Right kidney (tissue), 1 donor: Measurements from ENCODE around the gene OBSCN.
A peak's percentile ranks its signal among the peaks of the same experiment; 100 is the strongest.

ENCODE experiments used
- DNase-seq: peaks from one replicate; pipeline ENCODE4 v3.0.0-alpha.2; 2016

OBSCN gene

GRCh38 chr1:228368801-228369607, 161.2 kb downstream of the OBSCN start:
- DNase-seq, result no peak

DNA sequence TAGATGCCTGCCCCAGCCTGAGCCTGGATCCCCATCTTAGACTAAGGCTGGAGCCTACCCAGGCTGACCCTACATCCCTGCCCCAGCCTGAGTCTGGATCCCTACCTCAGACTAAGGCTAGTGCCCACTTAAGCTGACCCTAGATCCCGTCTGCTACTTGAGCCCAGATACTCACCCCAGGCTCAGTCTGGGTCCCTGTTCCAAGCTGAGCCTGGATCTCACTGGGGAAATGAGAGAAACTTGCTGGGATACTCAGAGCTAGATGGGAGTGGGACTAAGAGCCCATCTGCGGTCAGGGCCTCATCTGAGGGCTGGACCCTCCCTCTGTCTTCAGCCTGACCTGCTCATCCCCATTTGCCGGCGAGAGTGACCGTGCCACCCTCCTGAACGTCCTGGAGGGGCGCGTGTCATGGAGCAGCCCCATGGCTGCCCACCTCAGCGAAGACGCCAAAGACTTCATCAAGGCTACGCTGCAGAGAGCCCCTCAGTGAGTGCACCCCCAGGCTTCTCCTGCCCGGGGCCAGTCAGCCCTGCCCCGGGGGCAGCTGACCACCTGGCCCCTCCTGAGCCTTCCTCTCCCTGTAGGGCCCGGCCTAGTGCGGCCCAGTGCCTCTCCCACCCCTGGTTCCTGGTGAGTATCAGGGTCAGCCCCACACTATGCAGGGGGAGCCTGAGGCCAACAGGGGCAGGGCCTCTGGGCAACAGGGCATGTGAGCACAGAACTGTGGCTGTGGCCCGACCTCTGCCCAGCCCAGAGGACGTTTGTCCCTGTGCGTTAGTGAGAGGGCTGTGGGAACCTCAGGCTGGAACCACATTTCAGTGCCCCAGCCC, 162.0 kb downstream of the OBSCN start:
- DNase-seq, result no peak

DNA sequence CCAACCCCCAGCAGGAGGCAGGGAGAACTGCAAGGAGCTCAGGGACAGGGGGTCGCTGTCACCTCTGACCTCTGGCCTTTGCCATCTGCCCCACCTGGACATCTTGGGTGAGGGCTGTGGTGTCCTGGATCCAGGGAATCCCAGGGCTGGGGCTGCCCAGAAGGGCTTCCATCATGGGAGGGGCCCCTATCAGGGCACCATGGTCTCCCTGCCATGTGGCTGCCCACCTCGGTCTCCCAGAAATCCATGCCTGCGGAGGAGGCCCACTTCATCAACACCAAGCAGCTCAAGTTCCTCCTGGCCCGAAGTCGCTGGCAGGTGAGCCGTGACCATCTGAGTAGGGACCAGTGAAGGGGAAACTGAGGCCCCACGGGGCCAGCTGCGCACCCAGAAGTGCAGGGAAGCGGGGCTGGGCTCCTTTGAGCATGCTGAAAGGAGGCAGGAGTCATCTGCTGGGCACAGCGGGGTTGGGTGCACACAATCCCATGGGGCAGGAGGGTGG, 162.6 kb downstream of the OBSCN start:
- DNase-seq, result no peak

DNA sequence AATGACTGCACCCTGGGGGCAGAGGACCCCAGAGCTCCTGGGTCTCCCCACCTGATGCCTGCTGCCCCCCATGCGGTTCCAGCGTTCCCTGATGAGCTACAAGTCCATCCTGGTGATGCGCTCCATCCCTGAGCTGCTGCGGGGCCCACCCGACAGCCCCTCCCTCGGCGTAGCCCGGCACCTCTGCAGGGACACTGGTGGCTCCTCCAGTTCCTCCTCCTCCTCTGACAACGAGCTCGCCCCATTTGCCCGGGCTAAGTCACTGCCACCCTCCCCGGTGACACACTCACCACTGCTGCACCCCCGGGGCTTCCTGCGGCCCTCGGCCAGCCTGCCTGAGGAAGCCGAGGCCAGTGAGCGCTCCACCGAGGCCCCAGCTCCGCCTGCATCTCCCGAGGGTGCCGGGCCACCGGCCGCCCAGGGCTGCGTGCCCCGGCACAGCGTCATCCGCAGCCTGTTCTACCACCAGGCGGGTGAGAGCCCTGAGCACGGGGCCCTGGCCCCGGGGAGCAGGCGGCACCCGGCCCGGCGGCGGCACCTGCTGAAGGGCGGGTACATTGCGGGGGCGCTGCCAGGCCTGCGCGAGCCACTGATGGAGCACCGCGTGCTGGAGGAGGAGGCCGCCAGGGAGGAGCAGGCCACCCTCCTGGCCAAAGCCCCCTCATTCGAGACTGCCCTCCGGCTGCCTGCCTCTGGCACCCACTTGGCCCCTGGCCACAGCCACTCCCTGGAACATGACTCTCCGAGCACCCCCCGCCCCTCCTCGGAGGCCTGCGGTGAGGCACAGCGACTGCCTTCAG, 163.3 kb downstream of the OBSCN start:
- no peak for DNase-seq

- DNase-seq, result no peak
These were observed 163.9 kb downstream of the OBSCN start for GRCh38 chr1:228371741-228372182.

DNA sequence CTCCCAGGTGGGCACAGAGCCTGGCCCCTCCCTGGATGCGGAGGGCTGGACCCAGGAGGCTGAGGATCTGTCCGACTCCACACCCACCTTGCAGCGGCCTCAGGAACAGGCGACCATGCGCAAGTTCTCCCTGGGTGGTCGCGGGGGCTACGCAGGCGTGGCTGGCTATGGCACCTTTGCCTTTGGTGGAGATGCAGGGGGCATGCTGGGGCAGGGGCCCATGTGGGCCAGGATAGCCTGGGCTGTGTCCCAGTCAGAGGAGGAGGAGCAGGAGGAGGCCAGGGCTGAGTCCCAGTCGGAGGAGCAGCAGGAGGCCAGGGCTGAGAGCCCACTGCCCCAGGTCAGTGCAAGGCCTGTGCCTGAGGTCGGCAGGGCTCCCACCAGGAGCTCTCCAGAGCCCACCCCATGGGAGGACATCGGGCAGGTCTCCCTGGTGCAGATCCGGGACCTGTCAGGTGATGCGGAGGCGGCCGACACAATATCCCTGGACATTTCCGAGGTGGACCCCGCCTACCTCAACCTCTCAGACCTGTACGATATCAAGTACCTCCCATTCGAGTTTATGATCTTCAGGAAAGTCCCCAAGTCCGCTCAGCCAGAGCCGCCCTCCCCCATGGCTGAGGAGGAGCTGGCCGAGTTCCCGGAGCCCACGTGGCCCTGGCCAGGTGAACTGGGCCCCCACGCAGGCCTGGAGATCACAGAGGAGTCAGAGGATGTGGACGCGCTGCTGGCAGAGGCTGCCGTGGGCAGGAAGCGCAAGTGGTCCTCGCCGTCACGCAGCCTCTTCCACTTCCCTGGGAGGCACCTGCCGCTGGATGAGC, 164.5 kb downstream of the OBSCN start:
- peak; percentile 58 for DNase-seq

DNA sequence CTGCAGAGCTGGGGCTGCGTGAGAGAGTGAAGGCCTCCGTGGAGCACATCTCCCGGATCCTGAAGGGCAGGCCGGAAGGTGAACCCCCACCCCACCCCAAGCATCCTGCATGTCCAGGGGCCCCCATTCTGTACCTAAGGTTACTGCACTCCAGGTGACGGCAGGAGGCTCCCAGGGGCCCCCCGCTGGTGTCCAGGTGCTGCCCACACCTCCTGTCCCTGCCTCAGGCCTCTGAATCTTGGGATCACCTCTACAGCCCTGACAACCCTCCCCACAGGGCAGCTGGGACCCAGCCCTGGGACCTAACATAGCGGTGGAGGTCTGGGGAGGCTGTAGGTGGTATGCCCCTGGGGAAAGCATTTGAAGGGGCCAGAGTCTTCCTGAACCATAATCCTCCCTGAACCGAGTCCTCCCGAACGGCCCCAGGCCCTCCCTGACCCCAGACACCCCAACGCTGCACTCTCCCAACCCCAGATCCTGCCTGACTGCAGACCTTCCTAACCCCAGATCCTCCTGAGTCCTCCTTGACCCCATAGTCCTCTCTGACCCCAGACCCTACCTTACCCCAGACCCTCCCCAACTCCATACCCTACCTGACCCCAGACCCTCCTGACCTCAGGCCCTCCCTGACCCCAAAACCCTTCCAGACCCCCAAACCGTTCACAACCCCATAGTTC, 165.3 kb downstream of the OBSCN start:
- no peak for DNase-seq

DNA sequence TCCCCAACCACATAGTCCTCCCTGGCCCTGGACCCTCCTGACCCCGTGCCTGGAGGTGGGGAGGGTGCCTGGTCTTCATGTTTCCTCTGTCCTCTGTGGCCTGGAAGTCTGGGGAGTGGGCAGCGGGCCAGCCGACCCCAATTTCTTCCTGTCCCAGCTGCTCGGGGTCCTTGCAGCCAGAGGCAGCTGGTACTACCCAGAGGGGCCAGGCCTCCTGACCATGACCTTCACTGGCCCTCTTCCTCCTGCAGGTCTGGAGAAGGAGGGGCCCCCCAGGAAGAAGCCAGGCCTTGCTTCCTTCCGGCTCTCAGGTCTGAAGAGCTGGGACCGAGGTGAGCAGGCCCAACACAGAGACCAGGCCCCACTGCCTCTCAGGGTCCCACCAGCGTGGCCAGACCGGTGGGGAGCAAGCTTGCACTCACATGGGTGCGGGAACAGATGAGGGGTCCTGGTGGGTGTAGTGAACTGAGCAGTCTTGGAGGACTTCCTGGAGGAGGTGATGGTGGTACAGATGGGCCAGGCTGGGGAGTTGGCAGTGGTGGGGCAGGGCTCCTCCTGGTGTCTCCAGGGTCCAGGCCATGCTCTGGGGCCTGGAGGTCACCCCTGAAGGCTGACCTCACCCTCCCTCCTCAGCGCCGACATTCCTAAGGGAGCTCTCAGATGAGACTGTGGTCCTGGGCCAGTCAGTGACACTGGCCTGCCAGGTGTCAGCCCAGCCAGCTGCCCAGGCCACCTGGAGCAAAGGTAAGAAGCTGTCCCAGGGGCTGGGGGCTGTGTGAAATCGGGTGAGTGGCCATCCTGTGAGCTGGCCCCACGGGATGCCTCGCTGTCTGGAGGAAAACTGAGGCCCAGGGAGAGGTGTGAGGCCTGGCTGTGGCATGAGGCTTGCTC, 166.1 kb downstream of the OBSCN start:
- no peak for DNase-seq

- DNase-seq, result no peak
These were observed 167.1 kb downstream of the OBSCN start for GRCh38 chr1:228374711-228375577.

GRCh38 chr1:228375578-228376261, 167.9 kb downstream of the OBSCN start:
- DNase-seq, result no peak

DNA sequence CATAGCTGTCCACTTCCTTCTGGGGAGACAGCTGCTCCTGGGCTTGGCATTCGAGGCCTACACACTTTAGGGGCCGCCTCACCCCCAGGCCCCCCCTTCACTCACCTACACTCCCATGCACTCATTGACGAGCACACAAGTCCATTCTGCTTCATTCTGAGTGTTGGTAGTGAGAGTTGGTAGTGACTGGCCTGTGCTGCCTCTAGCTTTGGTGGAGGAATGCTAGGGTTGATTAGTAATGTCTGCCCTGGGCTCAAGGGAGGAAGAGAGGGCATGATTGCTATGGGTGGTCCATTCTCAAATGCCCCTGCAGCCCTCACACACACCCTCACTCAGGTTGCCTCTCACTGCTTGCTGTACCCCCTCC, 168.4 kb downstream of the OBSCN start:
- no peak for DNase-seq

GRCh38 chr1:228376651-228377631, 169.1 kb downstream of the OBSCN start:
- DNase-seq, result no peak

- no peak for DNase-seq
These were observed 169.8 kb downstream of the OBSCN start for GRCh38 chr1:228377664-228378089.

- peak; percentile 89 for DNase-seq
These were observed 170.4 kb downstream of the OBSCN start for GRCh38 chr1:228378090-228378872.

GRCh38 chr1:228378873-228379460, 171.1 kb downstream of the OBSCN start:
- no peak for DNase-seq

DNA sequence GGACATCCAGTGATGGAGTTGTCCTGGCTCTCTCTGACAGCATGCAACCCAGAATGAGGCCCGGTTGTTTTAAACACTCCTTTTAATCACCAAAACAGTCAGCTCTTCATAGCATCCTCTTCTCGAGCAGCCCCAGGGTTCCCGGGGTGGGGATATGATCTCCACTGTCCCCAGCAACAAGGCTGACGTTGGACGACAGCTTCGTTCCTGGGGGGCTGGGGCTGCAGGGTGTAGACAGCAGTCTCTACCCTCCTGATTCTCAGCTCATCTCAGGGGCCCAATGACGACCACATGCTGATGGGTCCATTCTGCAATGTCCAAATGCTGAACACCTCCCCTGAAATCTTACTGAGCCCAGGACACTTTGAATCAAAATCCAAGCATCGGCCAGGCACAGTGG, 171.8 kb downstream of the OBSCN start:
- DNase-seq, result no peak
